K562 (cell line): ENCODE data around the gene RPL22. TPM values are rescaled to one million over a fixed set of nuclear protein-coding genes. Genes with fewer than 3 reads are reported as not detected.

ENCODE experiments used
- E2F5 ChIP-seq: sonication (generic); formaldehyde crosslinking; IDR thresholded peaks from 2 replicates; pipeline ENCODE4 v1.8.0; 2022; ENCODE audit warnings: mild to moderate bottlenecking, missing genetic modification reagents
- JUND ChIP-seq, 2 experiments: IDR thresholded peaks; 2 replicates in 1 of 2; 3 replicates in 1 of 2; pipeline ENCODE4 v1.6.1; 2011; ENCODE audit warnings: borderline replicate concordance in 2 of 2, low read depth in 2 of 2, low read length in 2 of 2, improper control_type of control experiment in 1 of 2, missing biosample characterization in 1 of 2, missing genetic modification characterization in 1 of 2, missing genetic modification reagents in 1 of 2
- NR0B1 ChIP-seq: fragments of 450-650 bp; IDR thresholded peaks from one replicate; pipeline ENCODE4 v1.6.1; 2018; ENCODE audit warnings: mild to moderate bottlenecking, moderate library complexity; ENCODE audit not compliant: partially characterized antibody
- NRF1 ChIP-seq, 2 experiments: fragments of 450-650 bp; IDR thresholded peaks in 1 of 2; conservative IDR thresholded peaks in 1 of 2; 2 replicates each; pipeline ENCODE4 v1.6.1; 2014; ENCODE audit warnings: mild to moderate bottlenecking in 2 of 2
- POLR2AphosphoS2 ChIP-seq: IDR thresholded peaks from 2 replicates; pipeline ENCODE4 v1.6.1; 2012; ENCODE audit warnings: low read length, improper control_type of control experiment
- RERE ChIP-seq: sonication (generic); formaldehyde crosslinking; IDR thresholded peaks from 2 replicates; pipeline ENCODE4 v1.8.0; 2023; ENCODE audit warnings: missing genetic modification reagents, mild to moderate bottlenecking, borderline replicate concordance
- SFPQ ChIP-seq: fragments of 200-400 bp; formaldehyde crosslinking; IDR thresholded peaks from 2 replicates; pipeline ENCODE4 v1.6.1; 2017; ENCODE audit warnings: mild to moderate bottlenecking, low read depth, low read length, moderate library complexity
- SRF ChIP-seq, 2 experiments: fragments of 250-450, 450-650 bp in 1 of 2; sonication (Bioruptor Pico) in 1 of 2; sonication (generic) in 1 of 2; formaldehyde crosslinking; IDR thresholded peaks; 2 replicates each; pipeline versions ENCODE4 v1.5.0 to v1.5.1; 2020 to 2022; ENCODE audit warnings: mild to moderate bottlenecking in 1 of 2, missing genetic modification reagents in 1 of 2
- ZFP36 ChIP-seq: fragments of 150-350 bp; IDR thresholded peaks from 2 replicates; pipeline ENCODE4 v1.6.1; 2018; ENCODE audit warnings: low read length, low read depth; ENCODE audit not compliant: partially characterized antibody
- polyA plus RNA-seq, 8 experiments: library from polyadenylated mRNA; depleted of rRNA in 4 of 8; stranded (reverse) in 5 of 8; unstranded in 3 of 8; fragments of >200 nt; fragmentation: Nextera tagmentation in 2 of 8; fragmentation: Illumina TruSeq in 1 of 8; extraction: Ambion mirVana in 2 of 8; extraction: Trizol in 1 of 8; gene quantifications; 2 replicates each; pipeline versions ENCODE4 v1.2.1 to v1.2.3, GENCODE V29; 2011 to 2014; ENCODE audit warnings: inconsistent platforms in 1 of 8, missing spikeins in 1 of 8
- total RNA-seq, 7 experiments: library from RNA; depleted of rRNA in 6 of 7; stranded (reverse); fragments of >200 nt in 6 of 7; fragmentation: Illumina TruSeq in 2 of 7; extraction: Trizol in 2 of 7; gene quantifications; 2 replicates each; pipeline versions ENCODE4 v1.2.1 to v1.2.3, GENCODE V29; 2011 to 2021; ENCODE audit warnings: low replicate concordance in 1 of 7

RPL22 gene
- total and polyA plus RNA-seq, 9 of the 15 experiments (the other 6 are each of a cell fraction or from before 2014, with no cell fraction given), result 467 to 1,165 (median 607) TPM

- TF ChIP-seq JUND (IDR thresholded peaks at IDR 0.05; ENCODE audit: borderline replicate concordance, low read depth, low read length) (peak; percentile 52), JUND (tag; IDR thresholded peaks at IDR 0.05; ENCODE audit: borderline replicate concordance, low read depth, low read length) (no peak; the same call in 2 of the 3 replicates), E2F5 (CRISPR knock-in tag) (peak; percentile 98), NRF1 (conservative IDR thresholded peaks at IDR 0.05 in 1 of 2, IDR thresholded peaks at IDR 0.05 in 1 of 2) (peak; percentile 68 to 76), ZFP36 (peak; percentile 57), RERE (CRISPR knock-in tag) (peak; percentile 96), SFPQ (no peak), NR0B1 (no peak), POLR2AphosphoS2 (no peak), SRF (CRISPR knock-in tag; IDR thresholded peaks at IDR 0.05) (peak in 1 of 2 experiments; percentile 92; a peak in 2 of 4 replicates)
Observed at GRCh38 chr1:6245086-6245868, 45.9 kb upstream of the RPL22 start (continued).
